ENCODE data around the gene ARHGEF17. TPM values are rescaled to one million over a fixed set of nuclear protein-coding genes. Genes with fewer than 3 reads are reported as not detected.
A peak's percentile ranks its signal among the peaks of the same experiment; 100 is the strongest.

ARHGEF17 gene
- polyA plus RNA-seq, 6 donors from 2014 or later = not detected

DNA sequence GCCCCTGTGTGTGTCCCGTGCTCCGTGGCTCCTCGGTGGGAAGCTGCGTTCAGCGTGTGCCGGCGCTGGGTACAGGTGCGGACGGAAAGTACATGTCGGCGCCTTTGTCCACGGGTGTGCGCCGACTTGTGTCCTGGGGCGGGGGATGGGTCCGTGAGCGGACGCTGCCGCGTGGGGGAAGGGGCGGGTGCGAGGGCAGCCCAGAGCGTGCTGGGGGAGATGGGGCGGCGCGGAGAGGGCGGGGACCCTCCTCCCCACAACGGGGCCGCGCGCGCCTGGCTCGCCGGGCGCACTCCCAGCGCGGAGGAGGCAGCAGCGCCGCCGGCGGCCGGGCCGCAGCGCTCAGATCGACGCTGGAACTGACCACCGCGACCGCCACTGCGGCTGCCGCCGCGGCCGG is 34.6 kb downstream of the ARHGEF17 start:
- Mint-ChIP-seq H3K4me1 (peaks cover 0 to 4% (median 0%) of the 10 kb centered on the region in 3 donors), H3K27me3 (peaks cover 4 to 14% (median 11%) of the 10 kb centered on the region in 3 donors), H3K4me3 (peak overlapping the region in 1 of 8 donors; percentile 9), H3K36me3 (no peaks in the 10 kb centered on the region), H3K9me3 (no peaks in the 10 kb centered on the region), H3K27ac (peak overlapping the region in 1 of 6 donors; percentile 81)
- no peak for DNase-seq
- ATAC-seq (ENCODE audit: low read depth in 2 of 2) = no peak

GRCh38 chr11:73343076-73343873 is 35.2 kb downstream of the ARHGEF17 start:
- Mint-ChIP-seq H3K4me1 (peaks cover 0 to 4% (median 0%) of the 10 kb centered on the region in 3 donors), H3K9me3 (no peaks in the 10 kb centered on the region), H3K27ac (no peak overlapping the region), H3K27me3 (peaks cover 4 to 18% (median 11%) of the 10 kb centered on the region in 3 donors), H3K4me3 (no peak overlapping the region), H3K36me3 (no peaks in the 10 kb centered on the region)
- DNase-seq = no peak
- no peak for ATAC-seq (ENCODE audit: low read depth in 2 of 2)

DNA sequence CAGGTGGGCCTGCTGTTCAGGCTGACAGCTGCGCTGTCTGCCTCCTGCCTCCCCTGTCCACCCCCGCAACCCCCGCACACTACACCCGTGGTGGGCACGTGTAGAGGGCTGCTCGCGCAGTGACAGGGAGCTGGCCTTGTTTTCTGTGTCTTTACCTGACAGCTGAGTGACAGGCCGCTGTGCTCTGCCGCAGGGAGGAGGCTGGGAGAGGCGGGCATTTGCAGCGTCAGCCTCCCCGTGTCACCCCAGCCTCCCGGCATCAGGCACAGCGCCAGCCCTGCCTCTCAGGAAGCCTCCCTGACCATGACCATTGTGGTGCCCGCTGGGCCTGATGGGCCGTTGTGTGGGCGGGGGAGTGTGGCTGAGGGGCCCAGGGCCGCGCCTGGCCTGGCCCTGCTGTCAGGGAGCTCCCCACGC is 36.1 kb downstream of the ARHGEF17 start:
- Mint-ChIP-seq H3K27ac (no peak overlapping the region), H3K36me3 (no peaks in the 10 kb centered on the region), H3K4me3 (no peak overlapping the region), H3K9me3 (no peaks in the 10 kb centered on the region), H3K27me3 (peaks cover 4 to 18% (median 11%) of the 10 kb centered on the region in 3 donors), H3K4me1 (no peaks in the 10 kb centered on the region)
- ATAC-seq (ENCODE audit: low read depth in 2 of 2) (no peak), DNase-seq (no peak)

DNA sequence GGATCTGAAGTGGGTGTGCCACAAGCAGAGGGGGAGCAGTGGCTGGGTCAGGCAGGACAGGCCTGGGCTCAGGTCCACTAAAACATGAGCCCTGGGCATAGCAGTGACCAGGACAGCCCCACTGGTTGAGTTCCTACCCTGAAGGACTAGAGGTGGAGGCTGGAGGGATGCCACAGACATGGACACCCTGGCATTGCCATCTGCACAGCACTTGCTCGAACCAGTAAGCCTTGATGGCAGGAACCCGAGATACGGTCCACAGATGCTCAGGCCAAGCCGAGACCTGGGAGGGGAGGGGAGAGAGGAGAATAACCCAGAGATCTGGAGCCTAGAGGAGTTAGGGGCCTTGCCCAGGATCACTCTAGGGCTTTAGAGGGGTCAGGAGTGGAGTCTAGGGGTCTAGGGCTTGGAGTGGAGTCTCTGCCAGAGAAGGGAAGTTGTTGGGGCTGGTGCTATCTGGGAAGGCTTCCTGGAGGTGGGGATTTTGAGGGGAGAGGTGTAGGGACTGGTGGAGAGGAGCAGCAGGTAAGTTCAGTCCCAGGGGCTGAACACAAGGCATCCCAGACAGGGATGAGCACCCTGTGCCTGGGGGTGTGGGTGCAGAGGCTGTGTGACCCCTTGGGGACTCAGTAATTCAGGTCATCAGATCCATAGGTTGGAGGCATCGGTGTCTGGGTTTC is 37.5 kb downstream of the ARHGEF17 start:
- H3K27me3 Mint-ChIP-seq = peaks cover 4 to 18% (median 11%) of the 10 kb centered on the region in 3 donors
- no peaks in the 10 kb centered on the region for H3K36me3 Mint-ChIP-seq
- DNase-seq (no peak), ATAC-seq (ENCODE audit: low read depth in 2 of 2) (no peak)
- no peaks in the 10 kb centered on the region for H3K9me3 Mint-ChIP-seq
- H3K4me1 Mint-ChIP-seq = peaks cover 0 to 1% (median 1%) of the 10 kb centered on the region in 3 donors
- H3K4me3 Mint-ChIP-seq = no peak overlapping the region
- H3K27ac Mint-ChIP-seq = no peak overlapping the region

GRCh38 chr11:73346186-73346935 is 38.3 kb downstream of the ARHGEF17 start:
- H3K4me3 Mint-ChIP-seq = no peak overlapping the region
- ATAC-seq (ENCODE audit: low read depth in 2 of 2) = no peak
- H3K4me1 Mint-ChIP-seq = peaks cover 2 to 9% (median 5%) of the 10 kb centered on the region in 3 donors
- H3K27ac Mint-ChIP-seq = peak overlapping the region in 2 of 6 donors; percentile 22 to 52
- no peaks in the 10 kb centered on the region for H3K9me3 Mint-ChIP-seq
- peaks cover 4 to 18% (median 10%) of the 10 kb centered on the region in 3 donors for H3K27me3 Mint-ChIP-seq
- DNase-seq = no peak
- no peaks in the 10 kb centered on the region for H3K36me3 Mint-ChIP-seq

- Mint-ChIP-seq H3K27ac (no peak overlapping the region), H3K27me3 (peaks cover 0 to 18% (median 6%) of the 10 kb centered on the region in 3 donors), H3K36me3 (no peaks in the 10 kb centered on the region), H3K4me1 (peaks cover 2 to 11% (median 7%) of the 10 kb centered on the region in 3 donors), H3K4me3 (no peak overlapping the region), H3K9me3 (no peaks in the 10 kb centered on the region)
- ATAC-seq (ENCODE audit: low read depth in 2 of 2) (no peak), DNase-seq (no peak)
Measured at GRCh38 chr11:73347067-73347466, 39.0 kb downstream of the ARHGEF17 start.

- H3K36me3 Mint-ChIP-seq = no peaks in the 10 kb centered on the region
- no peak overlapping the region for H3K4me3 Mint-ChIP-seq
- peaks cover 0 to 18% (median 6%) of the 10 kb centered on the region in 3 donors for H3K27me3 Mint-ChIP-seq
- ATAC-seq (ENCODE audit: low read depth in 2 of 2) (no peak), DNase-seq (no peak)
- H3K9me3 Mint-ChIP-seq = no peaks in the 10 kb centered on the region
- peak overlapping the region in 1 of 6 donors; percentile 85 for H3K27ac Mint-ChIP-seq
- peaks cover 2 to 11% (median 7%) of the 10 kb centered on the region in 3 donors for H3K4me1 Mint-ChIP-seq
Measured at GRCh38 chr11:73348838-73349237, 40.8 kb downstream of the ARHGEF17 start.

DNA sequence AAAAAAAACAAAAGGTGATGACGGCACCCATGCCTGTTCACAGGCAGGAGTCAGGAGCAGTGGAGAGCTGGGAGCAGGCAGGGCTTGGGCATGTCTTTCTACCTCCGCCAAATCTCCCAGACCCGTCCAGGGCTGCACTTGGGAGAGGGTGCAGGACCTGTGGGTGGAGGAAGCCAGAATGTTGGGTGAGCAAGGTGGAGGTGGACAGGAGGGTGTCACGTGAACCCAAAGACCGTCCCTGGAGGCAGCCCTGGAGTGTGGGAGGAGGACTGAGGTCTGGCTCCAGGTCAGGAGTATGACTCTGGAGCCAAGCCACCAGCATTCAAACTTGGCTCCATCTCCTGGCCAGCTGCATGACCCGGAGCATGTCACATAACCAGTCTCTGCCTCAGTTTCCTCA is 41.6 kb downstream of the ARHGEF17 start:
- Mint-ChIP-seq H3K27ac (no peak overlapping the region), H3K4me1 (peaks cover 2 to 11% (median 7%) of the 10 kb centered on the region in 3 donors), H3K9me3 (no peaks in the 10 kb centered on the region), H3K27me3 (peaks cover 0 to 18% (median 6%) of the 10 kb centered on the region in 3 donors), H3K4me3 (no peak overlapping the region), H3K36me3 (no peaks in the 10 kb centered on the region)
- no peak for DNase-seq
- ATAC-seq (ENCODE audit: low read depth in 2 of 2) = no peak

DNA sequence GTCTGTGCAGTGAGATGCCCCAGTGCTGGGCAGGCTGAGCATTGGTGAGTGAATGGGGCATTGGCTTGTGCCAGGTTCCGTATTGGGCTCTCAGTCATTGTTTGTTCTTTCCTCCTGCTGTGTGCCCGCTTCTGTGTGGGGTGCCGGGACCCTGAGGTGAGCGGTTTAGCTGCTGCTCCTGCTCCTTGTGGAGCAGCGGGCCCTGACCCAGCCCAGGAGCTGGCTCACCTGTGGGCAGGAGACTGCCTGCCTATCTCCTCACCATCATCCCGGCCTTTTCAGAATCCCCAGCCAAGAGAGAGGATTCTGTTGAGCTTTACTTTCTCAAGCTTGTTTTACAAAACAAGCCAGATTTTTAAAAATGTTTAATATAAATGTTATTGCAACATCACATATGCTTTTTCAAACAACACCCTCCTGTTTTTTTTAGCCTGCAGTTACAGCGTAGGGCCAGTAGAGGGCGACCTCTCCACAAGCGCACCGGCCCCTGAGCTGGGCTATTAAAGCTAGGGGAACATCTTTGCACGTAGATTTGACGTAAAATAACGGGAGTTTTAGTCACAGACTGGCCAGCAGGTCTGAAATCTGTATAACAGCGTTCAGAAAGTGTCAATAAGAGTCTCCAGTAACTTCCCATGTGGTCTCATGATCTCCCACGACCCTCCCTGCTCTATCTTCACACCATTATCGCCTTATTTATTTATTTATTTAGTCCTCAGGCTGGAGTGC is 43.0 kb downstream of the ARHGEF17 start:
- H3K36me3 Mint-ChIP-seq = no peaks in the 10 kb centered on the region
- peaks cover 0 to 18% (median 0%) of the 10 kb centered on the region in 3 donors for H3K27me3 Mint-ChIP-seq
- ATAC-seq (ENCODE audit: low read depth in 2 of 2) = peak; percentile 96 to 97
- peak overlapping the region in 1 of 8 donors; percentile 74 for H3K4me3 Mint-ChIP-seq
- H3K4me1 Mint-ChIP-seq = peaks cover 2 to 11% (median 7%) of the 10 kb centered on the region in 3 donors
- H3K27ac Mint-ChIP-seq = peak overlapping the region in 5 of 6 donors; percentile 72 to 91 (median 87)
- H3K9me3 Mint-ChIP-seq = no peaks in the 10 kb centered on the region
- DNase-seq = peak; percentile 70

DNA sequence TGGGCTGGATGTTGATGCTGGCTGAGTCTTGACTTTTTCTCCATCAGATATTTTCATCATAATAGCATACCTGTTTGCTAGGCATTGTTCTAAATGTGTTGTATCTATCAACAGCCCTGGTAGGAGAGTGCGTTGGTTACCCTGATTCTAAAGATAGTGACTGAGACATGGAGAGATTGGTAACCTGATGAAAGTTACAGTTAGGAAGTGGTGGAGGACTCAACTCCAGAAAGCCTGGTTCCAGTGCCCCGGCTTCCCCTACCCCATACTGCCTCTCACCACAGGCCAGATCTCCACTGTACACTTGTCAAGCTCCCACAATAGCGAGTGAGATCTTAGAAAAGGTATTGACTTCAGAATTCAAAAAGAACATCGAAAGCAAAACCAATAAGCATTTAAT is 45.3 kb downstream of the ARHGEF17 start:
- Mint-ChIP-seq H3K4me1 (peaks cover 2 to 12% (median 11%) of the 10 kb centered on the region in 3 donors), H3K4me3 (no peak overlapping the region), H3K27me3 (no peaks in the 10 kb centered on the region), H3K9me3 (no peaks in the 10 kb centered on the region), H3K27ac (peak overlapping the region in 2 of 6 donors; percentile 22 to 40), H3K36me3 (no peaks in the 10 kb centered on the region)
- DNase-seq = no peak
- ATAC-seq (ENCODE audit: low read depth in 2 of 2) = no peak

GRCh38 chr11:73355109-73355508 is 47.0 kb downstream of the ARHGEF17 start:
- Mint-ChIP-seq H3K27ac (peak overlapping the region in 1 of 6 donors; percentile 24), H3K27me3 (no peaks in the 10 kb centered on the region), H3K9me3 (no peaks in the 10 kb centered on the region), H3K4me1 (peaks cover 2 to 12% (median 11%) of the 10 kb centered on the region in 3 donors), H3K36me3 (no peaks in the 10 kb centered on the region), H3K4me3 (no peak overlapping the region)
- no peak for DNase-seq
- no peak for ATAC-seq (ENCODE audit: low read depth in 2 of 2)

GRCh38 chr11:73356979-73357860 is 49.1 kb downstream of the ARHGEF17 start:
- Mint-ChIP-seq H3K36me3 (no peaks in the 10 kb centered on the region), H3K4me3 (no peak overlapping the region), H3K4me1 (peaks cover 0 to 5% (median 3%) of the 10 kb centered on the region in 3 donors), H3K27ac (peak overlapping the region in 1 of 6 donors; percentile 47), H3K9me3 (no peaks in the 10 kb centered on the region), H3K27me3 (no peaks in the 10 kb centered on the region)
- DNase-seq (no peak), ATAC-seq (ENCODE audit: low read depth in 2 of 2) (no peak)

All from naive B cell (primary cell).